ENCODE results near the gene ZFHX2. TPM values are rescaled to one million over a fixed set of nuclear protein-coding genes. Genes with fewer than 3 reads are reported as not detected.

The ZFHX2 gene
- total RNA-seq, 1 donor from 2014 or later: 16.4 TPM

GRCh38 chr14:23557521-23557920 is 6.0 kb upstream of the ZFHX2 start:
- DNase-seq (ENCODE audit: low spot score, unreplicated experiment): no peak
- no peak for TF ChIP-seq CTCF (IDR thresholded peaks at IDR 0.05; ENCODE audit: unreplicated experiment)
- Mint-ChIP-seq H3K4me3 (ENCODE audit: low read depth) (peak overlapping the region; percentile 62), H3K36me3 (ENCODE audit: insufficient read depth) (peaks cover 12% of the 10 kb centered on the region), H3K27me3 (no peaks in the 10 kb centered on the region), H3K4me1 (ENCODE audit: low read depth) (peaks cover 17% of the 10 kb centered on the region), H3K27ac (no peak overlapping the region), H3K9me3 (ENCODE audit: low read depth) (no peaks in the 10 kb centered on the region)

DNA sequence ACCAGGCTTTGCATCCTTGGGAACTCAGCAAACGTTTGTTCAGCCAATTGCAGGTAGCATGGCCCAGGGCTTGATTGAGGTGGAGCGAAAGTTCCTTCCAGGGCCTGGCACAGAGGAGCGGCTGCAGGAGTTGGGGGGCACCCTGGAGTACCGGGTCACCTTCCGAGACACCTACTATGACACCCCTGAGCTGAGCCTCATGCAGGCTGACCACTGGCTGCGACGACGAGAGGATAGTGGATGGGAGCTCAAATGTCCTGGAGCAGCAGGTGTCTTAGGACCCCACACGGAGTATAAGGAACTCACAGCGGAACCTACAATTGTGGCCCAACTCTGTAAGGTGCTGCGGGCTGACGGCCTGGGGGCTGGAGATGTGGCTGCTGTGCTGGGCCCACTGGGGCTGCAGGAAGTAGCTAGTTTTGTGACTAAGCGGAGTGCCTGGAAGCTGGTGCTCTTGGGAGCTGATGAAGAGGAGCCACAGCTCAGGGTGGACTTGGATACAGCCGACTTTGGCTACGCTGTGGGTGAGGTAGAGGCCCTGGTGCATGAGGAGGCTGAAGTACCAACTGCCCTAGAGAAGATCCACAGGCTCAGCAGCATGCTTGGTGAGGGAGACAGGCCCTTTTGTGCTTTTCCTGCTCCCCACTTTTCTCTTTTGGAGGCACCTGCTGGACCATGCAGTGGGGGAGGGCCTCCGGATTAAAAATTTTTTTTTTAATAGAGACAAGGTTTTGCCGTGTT is 5.3 kb upstream of the ZFHX2 start:
- peak overlapping the region; percentile 95 for H3K27ac Mint-ChIP-seq
- no peak for TF ChIP-seq CTCF (IDR thresholded peaks at IDR 0.05; ENCODE audit: unreplicated experiment)
- no peaks in the 10 kb centered on the region for H3K27me3 Mint-ChIP-seq

GRCh38 chr14:23555882-23556699 is 4.5 kb upstream of the ZFHX2 start, which contains the start of gene THTPA:
Gene THTPA, plus strand, starts transcription at chr14:23556271. Its CDS starts 487 bp downstream, at chr14:23556758.
- peak within 1 kb of the TSS; percentile 95 for H3K27ac Mint-ChIP-seq
- DNase-seq (ENCODE audit: low spot score, unreplicated experiment): peak; percentile 81
- peak within 1 kb of the TSS; percentile 93 for H3K4me3 Mint-ChIP-seq (ENCODE audit: low read depth)
- TF ChIP-seq CTCF (IDR thresholded peaks at IDR 0.05; ENCODE audit: unreplicated experiment): no peak
- no peaks in the 10 kb centered on the region for H3K27me3 Mint-ChIP-seq
- peaks cover 7% of the 10 kb centered on the region for H3K36me3 Mint-ChIP-seq (ENCODE audit: insufficient read depth)
- peaks cover 20% of the 10 kb centered on the region for H3K4me1 Mint-ChIP-seq (ENCODE audit: low read depth)
- no peaks in the 10 kb centered on the region for H3K9me3 Mint-ChIP-seq (ENCODE audit: low read depth)

More for the DNA sequence above, 5.3 kb upstream of the ZFHX2 start:
- no peaks in the 10 kb centered on the region for H3K9me3 Mint-ChIP-seq (ENCODE audit: low read depth)
- H3K4me3 Mint-ChIP-seq (ENCODE audit: low read depth): peak overlapping the region; percentile 93
- H3K4me1 Mint-ChIP-seq (ENCODE audit: low read depth): peaks cover 18% of the 10 kb centered on the region
- DNase-seq (ENCODE audit: low spot score, unreplicated experiment): no peak
- peaks cover 11% of the 10 kb centered on the region for H3K36me3 Mint-ChIP-seq (ENCODE audit: insufficient read depth)

DNA sequence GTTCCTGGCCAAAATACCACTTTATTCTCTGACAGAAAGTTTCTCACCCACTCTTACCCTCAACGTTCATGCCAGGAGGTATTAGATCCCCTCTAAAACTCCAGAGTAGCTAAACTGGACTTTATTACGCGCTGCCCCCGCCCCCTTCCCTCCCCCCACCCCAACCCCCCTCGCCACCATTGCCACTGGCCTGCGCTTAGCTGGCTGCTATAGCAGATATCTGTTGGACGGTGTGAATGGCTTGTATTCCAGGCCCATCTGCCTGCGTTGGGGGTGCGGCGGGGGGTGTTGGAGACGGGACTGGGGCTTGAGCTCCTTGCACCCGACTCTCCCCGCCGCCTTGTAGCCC is 3.9 kb upstream of the ZFHX2 start:
- Mint-ChIP-seq H3K27me3 (no peaks in the 10 kb centered on the region), H3K4me1 (ENCODE audit: low read depth) (peaks cover 20% of the 10 kb centered on the region), H3K4me3 (ENCODE audit: low read depth) (peak overlapping the region; percentile 93), H3K36me3 (ENCODE audit: insufficient read depth) (peaks cover 4% of the 10 kb centered on the region), H3K9me3 (ENCODE audit: low read depth) (no peaks in the 10 kb centered on the region), H3K27ac (peak overlapping the region; percentile 95)
- no peak for TF ChIP-seq CTCF (IDR thresholded peaks at IDR 0.05; ENCODE audit: unreplicated experiment)
- DNase-seq (ENCODE audit: low spot score, unreplicated experiment): no peak

- H3K9me3 Mint-ChIP-seq (ENCODE audit: low read depth): no peaks in the 10 kb centered on the region
- H3K27me3 Mint-ChIP-seq: no peaks in the 10 kb centered on the region
- H3K4me3 Mint-ChIP-seq (ENCODE audit: low read depth): no peak overlapping the region
- peaks cover 5% of the 10 kb centered on the region for H3K4me1 Mint-ChIP-seq (ENCODE audit: low read depth)
- no peaks in the 10 kb centered on the region for H3K36me3 Mint-ChIP-seq (ENCODE audit: insufficient read depth)
- no peak for TF ChIP-seq CTCF (IDR thresholded peaks at IDR 0.05; ENCODE audit: unreplicated experiment)
- H3K27ac Mint-ChIP-seq: peak overlapping the region; percentile 89
- DNase-seq (ENCODE audit: low spot score, unreplicated experiment): no peak
Observed at GRCh38 chr14:23550812-23551265, 726 bp downstream of the ZFHX2 start.

Data from progenitor cell of endocrine pancreas (in vitro differentiated cells).